GM12878 (cell line): ENCODE data around the gene IFNA2. TPM values are rescaled to one million over a fixed set of nuclear protein-coding genes. Genes with fewer than 3 reads are reported as not detected.

Source experiments
- ATAC-seq: fragments of 200-7000 bp; cut with Tn5 transposase; 3 replicates; pipeline ENCODE4 v1.9.1; 2020; ENCODE audit warnings: mild to moderate bottlenecking, moderate library complexity
- BruUV-seq: library from RNA; stranded (reverse); fragments of 400-500 nt; replicated peaks from 2 replicates; lab custom pipeline; 2021; lab: Mats Ljungman, UMichigan
- CTCF ChIA-PET: fragments of 300-600 bp; sonication (Branson Sonifier 250); formaldehyde crosslinking; extraction: SDS; loops from one replicate; lab custom pipeline; 2021; ENCODE audit warnings: inconsistent platforms; lab: Yijun Ruan, JAX
- POLR2A ChIA-PET: fragments of 350-600 bp; formaldehyde crosslinking; extraction: SDS; loops from one replicate; lab custom pipeline; 2021; ENCODE audit warnings: inconsistent platforms; lab: Charles Lee
- RAD21 ChIA-PET: fragments of 300-600 bp; sonication (Branson Sonifier 250); formaldehyde crosslinking; loops from one replicate; lab custom pipeline; 2023; ENCODE audit warnings: antibody characterized with exemption; ENCODE audit not compliant: unreplicated experiment; lab: Charles Lee
- SMC1A ChIA-PET: fragments of 300-600 bp; sonication (Branson Sonifier 250); formaldehyde crosslinking; loops from one replicate; lab custom pipeline; 2023; ENCODE audit not compliant: unreplicated experiment, uncharacterized antibody; lab: Charles Lee
- DNase-seq: peaks from one replicate; pipeline ENCODE4 v3.0.0-alpha.2; 2011; ENCODE audit warnings: low read depth, low spot score
- FAIRE-seq: peaks from 3 replicates; lab custom pipeline; 2011; peaks lifted over from hg19 to GRCh38; lab: Jason Lieb, UNC
- H2AFZ ChIP-seq: 2 replicates; pipeline ENCODE4 v1.6.0; 2011; ENCODE audit warnings: low read depth, low read length, control low read depth; ENCODE audit not compliant: control insufficient read depth
- H3K27ac ChIP-seq: 2 replicates; pipeline ENCODE4 v1.5.1; 2011; ENCODE audit warnings: control low read depth; ENCODE audit not compliant: control insufficient read depth, insufficient read depth
- H3K27me3 ChIP-seq, 2 experiments: replicated peaks in 1 of 2; 2 replicates each; pipeline versions ENCODE4 v1.6.0 to v1.6.1; 2011; ENCODE audit warnings: low read length in 1 of 2; ENCODE audit not compliant: control insufficient read depth in 2 of 2, insufficient read depth in 2 of 2
- H3K36me3 ChIP-seq, 2 experiments: 2 replicates each; pipeline ENCODE4 v1.5.1; 2011; ENCODE audit warnings: low read length in 1 of 2; ENCODE audit not compliant: control insufficient read depth in 2 of 2, insufficient read depth in 2 of 2
- H3K4me1 ChIP-seq: 2 replicates; pipeline ENCODE4 v1.6.1; 2011; ENCODE audit warnings: mild to moderate bottlenecking, low read length, moderate library complexity, mixed read lengths; ENCODE audit not compliant: control insufficient read depth, insufficient read depth
- H3K4me2 ChIP-seq: 2 replicates; pipeline ENCODE4 v1.6.0; 2011; ENCODE audit warnings: control low read depth; ENCODE audit not compliant: control insufficient read depth, insufficient read depth
- H3K4me3 ChIP-seq: fragments of 200-600 bp; sonication (generic); 2 replicates; pipeline ENCODE4 v1.5.1; 2016
- H3K79me2 ChIP-seq: 2 replicates; pipeline ENCODE4 v1.6.0; 2011; ENCODE audit warnings: low read length; ENCODE audit not compliant: control insufficient read depth, insufficient read depth
- H3K9ac ChIP-seq: 2 replicates; pipeline ENCODE4 v1.8.0; 2011; ENCODE audit warnings: low read length, control low read depth, mixed read lengths; ENCODE audit not compliant: control insufficient read depth, insufficient read depth
- H3K9me3 ChIP-seq: replicated peaks from 3 replicates; pipeline ENCODE4 v1.5.1; 2011; ENCODE audit warnings: mild to moderate bottlenecking, low read length; ENCODE audit not compliant: control insufficient read depth, insufficient read depth
- H4K20me1 ChIP-seq: 2 replicates; pipeline ENCODE4 v1.6.0; 2011; ENCODE audit not compliant: control insufficient read depth, insufficient read depth
- ATF3 ChIP-seq: IDR thresholded peaks from 2 replicates; pipeline ENCODE4 v1.6.1; 2011; ENCODE audit warnings: low read depth, mild to moderate bottlenecking, low read length, moderate library complexity, borderline replicate concordance; ENCODE audit errors: extremely low read depth
- FOXM1 ChIP-seq: IDR thresholded peaks from 2 replicates; pipeline ENCODE4 v1.6.1; 2012; ENCODE audit warnings: low read depth, mild to moderate bottlenecking, inconsistent platforms, low read length, moderate library complexity
- HDAC2 ChIP-seq: fragments of 200-600 bp; sonication (generic); IDR thresholded peaks from 2 replicates; pipeline ENCODE4 v1.6.1; 2017
- PML ChIP-seq: IDR thresholded peaks from 2 replicates; pipeline ENCODE4 v1.6.1; 2012; ENCODE audit warnings: low read length, inconsistent platforms
- POLR2AphosphoS2 ChIP-seq: IDR thresholded peaks from 2 replicates; pipeline ENCODE4 v1.6.1; 2011; ENCODE audit warnings: low read depth, mild to moderate bottlenecking, low read length, improper control_type of control experiment, moderate library complexity
- SRF ChIP-seq, 2 experiments: IDR thresholded peaks; 2 replicates each; pipeline ENCODE4 v1.6.1; 2011; ENCODE audit warnings: low read depth in 2 of 2, low read length in 2 of 2, mild to moderate bottlenecking in 1 of 2, moderate library complexity in 1 of 2
- WGBS: methylation state at CpG from one replicate; pipeline ENCODE4 v1.1.6; 2016; ENCODE audit warnings: low lambda C conversion rate; ENCODE audit not compliant: insufficient replicate concordance, insufficient coverage; ENCODE audit errors: missing lambda C conversion rate; 5-methylcytosine and 5-hydroxymethylcytosine counted together
- in situ Hi-C: fragments of 300-500 bp; cut with MboI; formaldehyde crosslinking; loops from 9 replicates; pipeline ENCODE4 v1.14.3; 2018; ENCODE audit warnings: mixed read lengths
- intact Hi-C: fragments of 100-400 bp; cut with micrococcal nuclease; formaldehyde crosslinking; loops from one replicate; pipeline ENCODE4 v1.14.2; 2022; ENCODE audit not compliant: unreplicated experiment
- polyA plus RNA-seq, 11 experiments: library from polyadenylated mRNA; depleted of rRNA in 4 of 11; unstranded in 6 of 11; stranded (reverse) in 5 of 11; fragments of >200 nt; fragmentation: Nextera tagmentation in 4 of 11; fragmentation: Illumina TruSeq in 1 of 11; extraction: Ambion mirVana in 4 of 11; extraction: Trizol in 1 of 11; gene quantifications; 1 replicate in 1 of 11; 2 replicates in 10 of 11; pipeline versions ENCODE4 v1.2.1 to v1.2.3, GENCODE V29; 2011 to 2016; ENCODE audit warnings: inconsistent platforms in 2 of 11, missing spikeins in 2 of 11, low read depth in 1 of 11
- total RNA-seq, 4 experiments: library from RNA; depleted of rRNA in 3 of 4; stranded (reverse); fragments of >200 nt in 3 of 4; fragmentation: Illumina TruSeq in 1 of 4; extraction: Trizol in 1 of 4; gene quantifications; 2 replicates each; pipeline versions ENCODE4 v1.2.1 to v1.2.3, GENCODE V29; 2013 to 2021
- TF ChIP-seq, protein P1 (sequence below), 3 experiments: IDR thresholded peaks in 2 of 3; conservative IDR thresholded peaks in 1 of 3; 2 replicates each; pipeline ENCODE4 v1.5.1; 2011; ENCODE audit warnings: low read depth in 3 of 3, low read length in 3 of 3, mild to moderate bottlenecking in 3 of 3, control low read depth in 2 of 3, moderate library complexity in 2 of 3, inconsistent platforms in 1 of 3, mixed read lengths in 1 of 3; ENCODE audit not compliant: control insufficient read depth in 2 of 3, insufficient read depth in 1 of 3; ENCODE audit errors: extremely low read depth in 1 of 3

IFNA2 gene
- total and polyA plus RNA-seq, 10 of the 15 experiments (the other 5 are each of a cell fraction or from before 2014, with no cell fraction given) = 0.26 to 2.8 (median 0.66) TPM; not detected in 2

- TF ChIP-seq, protein P1, sequence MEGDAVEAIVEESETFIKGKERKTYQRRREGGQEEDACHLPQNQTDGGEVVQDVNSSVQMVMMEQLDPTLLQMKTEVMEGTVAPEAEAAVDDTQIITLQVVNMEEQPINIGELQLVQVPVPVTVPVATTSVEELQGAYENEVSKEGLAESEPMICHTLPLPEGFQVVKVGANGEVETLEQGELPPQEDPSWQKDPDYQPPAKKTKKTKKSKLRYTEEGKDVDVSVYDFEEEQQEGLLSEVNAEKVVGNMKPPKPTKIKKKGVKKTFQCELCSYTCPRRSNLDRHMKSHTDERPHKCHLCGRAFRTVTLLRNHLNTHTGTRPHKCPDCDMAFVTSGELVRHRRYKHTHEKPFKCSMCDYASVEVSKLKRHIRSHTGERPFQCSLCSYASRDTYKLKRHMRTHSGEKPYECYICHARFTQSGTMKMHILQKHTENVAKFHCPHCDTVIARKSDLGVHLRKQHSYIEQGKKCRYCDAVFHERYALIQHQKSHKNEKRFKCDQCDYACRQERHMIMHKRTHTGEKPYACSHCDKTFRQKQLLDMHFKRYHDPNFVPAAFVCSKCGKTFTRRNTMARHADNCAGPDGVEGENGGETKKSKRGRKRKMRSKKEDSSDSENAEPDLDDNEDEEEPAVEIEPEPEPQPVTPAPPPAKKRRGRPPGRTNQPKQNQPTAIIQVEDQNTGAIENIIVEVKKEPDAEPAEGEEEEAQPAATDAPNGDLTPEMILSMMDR (IDR thresholded peaks at IDR 0.05 in 2 of 3, conservative IDR thresholded peaks at IDR 0.05 in 1 of 3; ENCODE audit: control insufficient read depth in 2 of 3, extremely low read depth in 1 of 3, insufficient read depth in 1 of 3, low read depth in 3 of 3, low read length in 3 of 3) = peak in 1 of 3 experiments; percentile 13; a peak in 1 of 6 replicates
- TF ChIP-seq FOXM1 = no peak
- no peak for TF ChIP-seq SRF (IDR thresholded peaks at IDR 0.05; ENCODE audit: low read depth in 2 of 2, low read length in 2 of 2)
- no peak for TF ChIP-seq ATF3
- no peak for TF ChIP-seq HDAC2
- no peak for TF ChIP-seq POLR2AphosphoS2
- no peak for TF ChIP-seq PML
- TF ChIP-seq, all 136 proteins: peak for 1
- Histone ChIP-seq H3K79me2 (no peaks in the 10 kb centered on the region), H3K36me3 (no peaks in the 10 kb centered on the region), H3K4me2 (no peak overlapping the region), H3K27ac (no peak overlapping the region), H3K9me3 (no peaks in the 10 kb centered on the region), H2AFZ (no peak overlapping the region), H3K9ac (no peak overlapping the region), H4K20me1 (no peaks in the 10 kb centered on the region), H3K27me3 (no peaks in the 10 kb centered on the region; a peak in 1 of 4 replicates), H3K4me1 (peaks cover 6% of the 10 kb centered on the region; the same call in 1 of the 2 replicates), H3K4me3 (no peak overlapping the region)
- ChIA-PET SMC1A (interaction anchor here (1.2 to 3.9 kb wide), 6 partner anchors 11 to 91 kb away, joined by 3 to 32 read pairs (median 6); no protein-coding TSS in a partner anchor), CTCF (interaction anchor here (0.7 to 5.9 kb wide), 12 partner anchors 14 to 160 kb away, joined by 3 to 55 read pairs (median 4); no protein-coding TSS in a partner anchor), POLR2A (no interaction called here), RAD21 (interaction anchor here (0.8 to 3.6 kb wide), 7 partner anchors 78 to 98 kb away, joined by 3 to 24 read pairs (median 4); partner anchors contain the start of gene KLHL9)
- WGBS = 45% methylated on average over 4 of the region's 4 CpGs
- no peak for FAIRE-seq
- in situ Hi-C loops (no loop called here), intact Hi-C loops (loop anchor here (1.0 to 5.0 kb wide), 3 partner anchors 87 to 171 kb away; partner anchors contain the start of gene IFNA14)
- DNase-seq = no peak
- peak; percentile 52 for ATAC-seq
- BruUV-seq = no TSS peak
These were observed 28.0 kb upstream of the IFNA2 start for GRCh38 chr9:21413151-21413550.
